AG04449 (cell line): ENCODE measurements around the gene SLC30A10.
"Not testable (repeated sequence)": the region's sequence is repeated elsewhere in the genome, so short reads cannot be mapped to it uniquely, and the experiment has no call there.

Source experiments
- CTCF ChIA-PET: fragments of 350-600 bp; formaldehyde crosslinking; extraction: SDS; loops from one replicate; lab custom pipeline; 2021; ENCODE audit warnings: antibody characterized with exemption; lab: Yijun Ruan, JAX
- POLR2A ChIA-PET: fragments of 400-600, 350-600 bp; formaldehyde crosslinking; extraction: SDS; loops from one replicate; lab custom pipeline; 2020; ENCODE audit warnings: antibody characterized with exemption, inconsistent platforms; lab: Yijun Ruan, JAX
- DNase-seq: peaks from one replicate; pipeline ENCODE4 v3.0.0-alpha.2; 2010; ENCODE audit warnings: low read depth, low spot score
- H3K4me3 ChIP-seq: 2 replicates; pipeline ENCODE4 v1.5.1; 2011; ENCODE audit warnings: low read depth, mild to moderate bottlenecking, control low read depth, low read length
- TF ChIP-seq, protein P1 (sequence below): IDR thresholded peaks from one replicate; pipeline ENCODE4 v1.5.1; 2011; ENCODE audit warnings: mild to moderate bottlenecking, moderate library complexity, low read length, control low read depth, inconsistent platforms; ENCODE audit not compliant: insufficient read depth; ENCODE audit errors: missing control alignments

SLC30A10 gene

DNA sequence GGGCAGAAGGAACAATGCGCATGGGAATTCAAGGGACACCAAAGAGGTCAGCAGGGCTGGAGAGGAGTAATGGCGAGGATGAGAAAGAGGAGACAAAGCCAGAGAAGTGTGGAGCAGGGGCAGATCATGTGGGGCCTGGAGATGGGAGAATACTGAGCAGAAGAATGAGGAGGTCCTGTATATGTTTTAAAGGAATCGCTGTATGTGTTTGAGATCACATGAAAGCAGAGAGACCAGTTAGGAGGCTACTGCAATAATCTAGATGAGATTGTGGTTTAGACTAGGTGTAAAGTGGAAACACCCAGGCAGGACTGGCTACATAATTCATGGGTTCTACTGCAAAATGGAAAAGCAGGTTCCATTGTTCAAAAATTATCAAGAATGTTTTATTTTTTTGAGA is 33.3 kb upstream of the SLC30A10 start:
- DNase-seq: no peak
- POLR2A ChIA-PET: no interaction called here
- TF ChIP-seq, protein P1, sequence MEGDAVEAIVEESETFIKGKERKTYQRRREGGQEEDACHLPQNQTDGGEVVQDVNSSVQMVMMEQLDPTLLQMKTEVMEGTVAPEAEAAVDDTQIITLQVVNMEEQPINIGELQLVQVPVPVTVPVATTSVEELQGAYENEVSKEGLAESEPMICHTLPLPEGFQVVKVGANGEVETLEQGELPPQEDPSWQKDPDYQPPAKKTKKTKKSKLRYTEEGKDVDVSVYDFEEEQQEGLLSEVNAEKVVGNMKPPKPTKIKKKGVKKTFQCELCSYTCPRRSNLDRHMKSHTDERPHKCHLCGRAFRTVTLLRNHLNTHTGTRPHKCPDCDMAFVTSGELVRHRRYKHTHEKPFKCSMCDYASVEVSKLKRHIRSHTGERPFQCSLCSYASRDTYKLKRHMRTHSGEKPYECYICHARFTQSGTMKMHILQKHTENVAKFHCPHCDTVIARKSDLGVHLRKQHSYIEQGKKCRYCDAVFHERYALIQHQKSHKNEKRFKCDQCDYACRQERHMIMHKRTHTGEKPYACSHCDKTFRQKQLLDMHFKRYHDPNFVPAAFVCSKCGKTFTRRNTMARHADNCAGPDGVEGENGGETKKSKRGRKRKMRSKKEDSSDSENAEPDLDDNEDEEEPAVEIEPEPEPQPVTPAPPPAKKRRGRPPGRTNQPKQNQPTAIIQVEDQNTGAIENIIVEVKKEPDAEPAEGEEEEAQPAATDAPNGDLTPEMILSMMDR: no peak
- no peak overlapping the region for H3K4me3 ChIP-seq
- CTCF ChIA-PET: no interaction called here

DNA sequence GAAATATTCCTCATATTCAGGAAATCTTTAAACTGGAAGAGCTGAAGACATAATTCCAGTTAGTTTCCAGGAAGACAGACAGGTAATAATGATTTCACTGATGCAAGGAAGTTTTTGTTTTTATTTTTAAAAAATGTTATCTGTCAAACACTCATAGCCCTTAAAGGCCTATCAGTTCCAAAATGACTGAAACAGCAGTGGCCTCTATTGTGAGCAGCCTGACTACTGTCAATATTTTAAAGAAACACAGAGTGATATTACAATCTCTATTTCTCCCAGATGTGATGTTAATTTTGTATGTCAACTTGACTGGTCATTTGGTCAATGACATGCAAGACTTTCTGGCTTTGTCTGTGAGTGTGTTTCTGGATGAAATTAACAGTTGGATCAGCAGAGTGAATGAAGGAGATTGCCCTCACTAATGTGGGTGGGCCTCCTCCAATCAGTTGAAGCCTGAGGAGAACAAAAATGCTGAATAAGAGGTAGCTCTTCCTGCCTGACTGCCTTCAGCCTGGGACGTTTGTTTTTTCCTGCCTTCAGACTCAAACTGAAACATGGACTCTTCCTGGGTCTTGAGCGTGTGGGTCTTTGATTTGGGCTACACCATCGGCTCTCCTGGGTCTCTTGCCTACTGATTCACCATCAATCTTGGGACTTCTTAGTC is 31.3 kb upstream of the SLC30A10 start:
- H3K4me3 ChIP-seq: no peak overlapping the region
- ChIA-PET POLR2A (interaction anchor here (0.6 kb wide), 1 partner anchor 59 kb away, joined by 5 read pairs; no protein-coding TSS in a partner anchor), CTCF (interaction anchor here (0.7 kb wide), 1 partner anchor 10 kb away, joined by 3 read pairs; no protein-coding TSS in a partner anchor)
- TF ChIP-seq, protein P1: no peak
- DNase-seq: no peak

DNA sequence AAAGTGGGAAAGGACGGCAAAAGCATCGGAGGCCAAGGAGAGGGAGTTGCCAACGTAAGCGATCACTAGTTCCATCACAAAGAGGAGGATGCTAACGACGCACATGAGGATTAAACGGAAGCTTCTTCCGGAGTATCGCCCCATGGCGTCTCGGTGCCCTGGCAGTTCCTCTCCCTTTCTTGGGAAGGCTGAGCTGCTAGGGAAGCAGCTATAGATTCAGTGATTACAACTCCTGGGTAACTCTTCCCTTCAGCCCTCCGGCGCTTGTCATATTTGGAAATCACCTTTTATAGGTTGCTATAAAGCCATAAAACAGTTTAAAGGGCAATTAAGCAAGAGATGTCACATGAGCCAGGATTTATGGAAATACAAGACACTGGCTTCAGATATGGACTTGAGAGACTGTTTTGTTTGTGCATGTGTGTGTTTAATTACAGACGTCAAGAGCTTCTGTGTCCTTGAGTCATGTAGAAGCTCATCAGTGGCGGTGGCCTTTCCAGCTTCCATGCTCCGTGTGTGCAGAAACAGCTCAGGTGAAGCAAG is 30.6 kb upstream of the SLC30A10 start:
- ChIA-PET POLR2A (no interaction called here), CTCF (interaction anchor here (0.7 kb wide), 1 partner anchor 9 kb away, joined by 3 read pairs; no protein-coding TSS in a partner anchor)
- no peak overlapping the region for H3K4me3 ChIP-seq
- no peak for DNase-seq
- TF ChIP-seq, protein P1: no peak

DNA sequence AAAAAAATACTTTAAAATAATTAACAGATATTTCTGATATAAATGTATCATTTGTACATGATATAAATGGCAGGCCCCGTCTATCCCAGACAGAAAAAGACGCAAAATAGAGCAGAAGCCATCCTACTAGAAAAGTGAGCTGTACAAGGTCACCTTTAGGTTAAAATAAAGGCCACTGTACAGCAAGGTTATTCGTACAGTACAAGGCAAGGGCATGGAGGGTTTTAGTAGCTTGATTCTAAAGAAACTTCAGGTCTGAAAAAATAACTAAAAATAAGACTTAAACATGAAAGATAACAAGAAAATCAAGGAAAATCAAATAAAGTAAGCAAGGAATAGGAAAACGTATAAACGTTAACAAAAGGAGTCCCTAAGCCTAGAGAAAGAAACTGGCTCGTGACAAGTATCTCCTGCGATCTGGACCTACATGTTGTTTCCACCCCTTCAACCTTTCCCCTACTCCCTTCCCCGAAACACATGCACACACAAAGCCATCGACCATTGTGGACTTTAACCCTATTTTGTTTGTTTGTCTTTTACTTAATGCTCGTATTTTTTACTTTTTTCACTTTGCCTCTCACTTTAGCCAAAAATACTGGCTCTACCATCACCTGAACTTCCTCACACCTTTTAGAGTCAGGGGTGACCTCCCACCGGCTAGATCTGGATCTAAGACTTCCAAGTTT is 26.5 kb upstream of the SLC30A10 start:
- no peak overlapping the region for H3K4me3 ChIP-seq
- POLR2A ChIA-PET: no interaction called here
- CTCF ChIA-PET: no interaction called here
- TF ChIP-seq, protein P1: no peak
- no peak for DNase-seq

DNA sequence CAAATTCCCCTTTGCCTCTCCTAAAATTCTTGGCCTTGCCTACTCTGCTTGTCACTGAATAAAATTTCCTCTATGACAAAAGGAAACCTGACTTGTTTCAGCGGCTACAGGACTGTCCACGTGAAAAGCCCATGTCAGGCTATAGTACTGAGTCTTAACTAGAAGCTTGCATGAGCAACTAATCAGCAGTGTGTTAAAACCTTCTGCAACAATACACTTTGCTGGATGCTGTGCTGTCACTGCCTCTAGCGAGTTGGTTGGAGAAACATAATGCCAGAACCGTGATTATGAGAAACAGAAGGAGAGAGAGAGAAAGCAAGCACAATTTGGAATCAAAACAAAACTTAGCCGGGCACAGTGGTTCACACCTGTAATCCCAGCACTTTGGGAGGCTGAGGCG is 25.7 kb upstream of the SLC30A10 start:
- DNase-seq: no peak
- TF ChIP-seq, protein P1: no peak
- POLR2A ChIA-PET: no interaction called here

DNA sequence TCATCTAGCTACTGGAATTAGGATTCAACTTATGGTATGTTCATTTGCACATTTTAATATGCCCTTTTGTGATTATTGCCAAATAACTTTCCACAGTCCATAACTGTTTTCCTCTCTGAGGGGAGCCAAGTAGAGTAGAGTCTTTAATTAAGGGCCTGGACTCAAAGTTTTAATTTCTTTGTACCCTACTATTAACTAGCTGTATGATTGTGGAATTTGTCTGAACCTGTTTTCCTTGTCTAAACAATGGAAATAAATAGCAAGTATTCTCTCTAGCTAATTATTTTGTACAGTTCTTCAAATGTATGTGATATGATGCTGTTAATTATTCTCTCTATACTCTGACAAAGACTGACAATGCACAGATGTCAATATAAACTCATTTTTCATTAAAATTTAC is 24.0 kb upstream of the SLC30A10 start:
- no peak for DNase-seq
- POLR2A ChIA-PET: no interaction called here
- CTCF ChIA-PET: no interaction called here
- TF ChIP-seq, protein P1: no peak
- no peak overlapping the region for H3K4me3 ChIP-seq

More for the DNA sequence above, 25.7 kb upstream of the SLC30A10 start:
- CTCF ChIA-PET: no interaction called here
- no peak overlapping the region for H3K4me3 ChIP-seq

DNA sequence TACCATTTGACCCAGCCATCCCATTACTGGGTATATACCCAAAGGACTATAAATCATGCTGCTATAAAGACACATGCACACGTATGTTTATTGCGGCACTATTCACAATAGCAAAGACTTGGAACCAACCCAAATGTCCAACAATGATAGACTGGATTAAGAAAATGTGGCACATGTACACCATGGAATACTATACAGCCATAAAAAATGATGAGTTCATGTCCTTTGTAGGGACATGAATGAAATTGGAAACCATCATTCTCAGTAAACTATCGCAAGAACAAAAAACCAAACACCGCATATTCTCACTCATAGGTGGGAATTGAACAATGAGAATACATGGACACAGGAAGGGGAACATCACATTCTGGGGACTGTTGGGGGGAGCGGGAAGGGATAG is 20.9 kb upstream of the SLC30A10 start:
- DNase-seq, H3K4me3 ChIP-seq, CTCF ChIA-PET, POLR2A ChIA-PET: not testable (repeated sequence)

DNA sequence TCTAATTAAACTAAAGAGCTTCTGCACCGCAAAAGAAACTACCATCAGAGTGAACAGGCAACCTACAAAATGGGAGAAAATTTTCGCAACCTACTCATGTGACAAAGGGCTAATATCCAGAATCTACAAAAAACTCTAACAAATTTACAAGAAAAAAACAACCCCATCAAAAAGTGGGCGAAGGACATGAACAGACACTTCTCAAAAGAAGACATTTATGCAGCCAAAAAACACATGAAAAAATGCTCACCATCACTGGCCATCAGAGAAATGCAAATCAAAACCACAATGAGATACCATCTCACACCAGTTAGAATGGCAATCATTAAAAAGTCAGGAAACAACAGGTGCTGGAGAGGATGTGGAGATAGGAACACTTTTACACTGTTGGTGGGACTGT is 20.4 kb upstream of the SLC30A10 start:
- POLR2A ChIA-PET, H3K4me3 ChIP-seq, CTCF ChIA-PET, DNase-seq: not testable (repeated sequence)
